OCI-LY7 (cell line): ENCODE results near the gene FAM107A. TPM values are rescaled to one million over a fixed set of nuclear protein-coding genes. Genes with fewer than 3 reads are reported as not detected.

Source experiments
- BruUV-seq: library from RNA; stranded (reverse); fragments of 400-500 nt; replicated peaks from 2 replicates; lab custom pipeline; 2021; lab: Mats Ljungman, UMichigan
- CTCF ChIA-PET: fragments of 300-600 bp; sonication (Branson Sonifier 250); formaldehyde crosslinking; loops from one replicate; lab custom pipeline; 2022; ENCODE audit warnings: antibody characterized with exemption; ENCODE audit not compliant: unreplicated experiment; lab: Charles Lee
- POLR2A ChIA-PET: fragments of 300-600 bp; sonication (Branson Sonifier 250); formaldehyde crosslinking; loops from one replicate; lab custom pipeline; 2022; ENCODE audit warnings: antibody characterized with exemption; lab: Charles Lee
- DNase-seq: peaks from one replicate; pipeline ENCODE4 v3.0.0-alpha.2; 2015; ENCODE audit warnings: low spot score
- H2AFZ ChIP-seq: fragments of 200-600 bp; sonication (generic), shearing (Covaris generic); 2 replicates; pipeline ENCODE4 v1.6.1; 2014; ENCODE audit warnings: mild to moderate bottlenecking, antibody characterized with exemption, low read length, moderate library complexity
- H3K27ac ChIP-seq: fragments of 200-600 bp; sonication (generic); 2 replicates; pipeline ENCODE4 v1.5.1; 2014; ENCODE audit warnings: mixed run types, low read depth, mild to moderate bottlenecking, moderate library complexity, low read length, inconsistent platforms; ENCODE audit not compliant: poor library complexity, severe bottlenecking
- H3K36me3 ChIP-seq: fragments of 200-600 bp; sonication (generic); 2 replicates; pipeline ENCODE4 v1.6.1; 2014; ENCODE audit warnings: mild to moderate bottlenecking, antibody characterized with exemption, low read length, moderate library complexity, mixed read lengths; ENCODE audit not compliant: insufficient read depth
- H3K4me1 ChIP-seq: fragments of 200-600 bp; sonication (generic); 2 replicates; pipeline ENCODE4 v1.5.1; 2014; ENCODE audit warnings: mild to moderate bottlenecking, low read length; ENCODE audit not compliant: insufficient read depth, poor library complexity, severe bottlenecking
- H3K4me2 ChIP-seq: fragments of 200-600 bp; sonication (generic); 2 replicates; pipeline ENCODE4 v1.6.1; 2014; ENCODE audit warnings: mild to moderate bottlenecking, low read length
- H3K4me3 ChIP-seq: fragments of 200-600 bp; sonication (generic); 2 replicates; pipeline ENCODE4 v1.5.1; 2014; ENCODE audit warnings: mild to moderate bottlenecking, low read depth, low read length; ENCODE audit not compliant: poor library complexity, severe bottlenecking
- H3K79me2 ChIP-seq: fragments of 200-600 bp; sonication (generic); 2 replicates; pipeline ENCODE4 v1.6.1; 2016; ENCODE audit warnings: low read depth, mild to moderate bottlenecking, low read length, moderate library complexity, mixed read lengths; ENCODE audit not compliant: insufficient read depth
- H3K9me2 ChIP-seq: fragments of 200-600 bp; sonication (generic); 2 replicates; pipeline ENCODE4 v1.6.1; 2016; ENCODE audit warnings: mild to moderate bottlenecking, low read length, mixed read lengths; ENCODE audit not compliant: insufficient read depth
- H3K9me3 ChIP-seq: fragments of 200-600 bp; sonication (generic); 2 replicates; pipeline ENCODE4 v1.6.1; 2014; ENCODE audit warnings: mild to moderate bottlenecking, mixed run types, low read length, mixed read lengths
- H4K20me1 ChIP-seq: fragments of 200-600 bp; sonication (generic); 2 replicates; pipeline ENCODE4 v1.6.1; 2014; ENCODE audit warnings: mild to moderate bottlenecking, antibody characterized with exemption, low read length, moderate library complexity, mixed read lengths; ENCODE audit not compliant: insufficient read depth
- CTCF ChIP-seq: fragments of 200-600 bp; sonication (generic); conservative IDR thresholded peaks from 2 replicates; pipeline ENCODE4 v1.5.1; 2014; ENCODE audit warnings: mild to moderate bottlenecking, antibody characterized with exemption, low read length, moderate library complexity, mixed read lengths
- EZH2phosphoT487 ChIP-seq: fragments of 200-600 bp; sonication (generic); IDR thresholded peaks from 2 replicates; pipeline ENCODE4 v1.6.1; 2018; ENCODE audit warnings: low read depth, borderline replicate concordance, mild to moderate bottlenecking, mixed run types, antibody characterized with exemption, low read length, moderate library complexity, mixed read lengths
- intact Hi-C: fragments of 100-400 bp; cut with micrococcal nuclease; formaldehyde crosslinking; loops from one replicate; pipeline ENCODE4 v1.10.0; 2022; ENCODE audit not compliant: unreplicated experiment
- total RNA-seq, 2 experiments: library from RNA; depleted of rRNA in 1 of 2; stranded (reverse); fragments of >200 nt in 1 of 2; shearing (Covaris generic) in 1 of 2; gene quantifications; 2 replicates each; pipeline ENCODE4 v1.2.3, GENCODE V29; 2014 to 2022

Gene FAM107A
- total RNA-seq, 2 experiments from 2014 or later: not detected

- ChIA-PET CTCF (no interaction called here), POLR2A (interaction anchor here (1.9 kb wide), 1 partner anchor 231 kb away, joined by 9 read pairs; the partner anchor contains the start of genes HTD2 and RPP14)
- no peaks in the 10 kb centered on the region for H3K9me2 ChIP-seq
- no peaks in the 10 kb centered on the region for H3K9me3 ChIP-seq
- no peaks in the 10 kb centered on the region for H3K36me3 ChIP-seq
- no peak overlapping the region for H3K4me3 ChIP-seq
- intact Hi-C loops: loop anchor here (10.0 kb wide), 1 partner anchor 113 kb away; no protein-coding TSS in a partner anchor
- H2AFZ ChIP-seq: no peak overlapping the region
- H3K4me2 ChIP-seq: no peak overlapping the region
- no peaks in the 10 kb centered on the region for H4K20me1 ChIP-seq
- H3K27ac ChIP-seq: no peak overlapping the region
- H3K4me1 ChIP-seq: peaks cover 5% of the 10 kb centered on the region
- DNase-seq: no peak
- H3K79me2 ChIP-seq: no peaks in the 10 kb centered on the region
- TF ChIP-seq EZH2phosphoT487 (no peak), CTCF (no peak)
- no TSS peak for BruUV-seq
These were observed 39.5 kb downstream of the FAM107A start for GRCh38 chr3:58537412-58538301.

- Histone ChIP-seq H4K20me1 (no peaks in the 10 kb centered on the region), H3K4me3 (no peak within 1 kb of the TSS), H3K4me1 (peaks cover 5% of the 10 kb centered on the region), H2AFZ (no peak within 1 kb of the TSS), H3K36me3 (no peaks in the 10 kb centered on the region), H3K79me2 (no peaks in the 10 kb centered on the region), H3K9me3 (no peaks in the 10 kb centered on the region), H3K4me2 (no peak within 1 kb of the TSS), H3K27ac (no peak within 1 kb of the TSS), H3K9me2 (no peaks in the 10 kb centered on the region)
- POLR2A ChIA-PET: no interaction called here
- CTCF ChIA-PET: interaction anchor here (1.5 kb wide), 1 partner anchor 30 kb away, joined by 3 read pairs; no protein-coding TSS in a partner anchor
- TF ChIP-seq CTCF (no peak), EZH2phosphoT487 (no peak)
- BruUV-seq: no TSS peak
- no peak for DNase-seq
- intact Hi-C loops: loop anchor here (10.0 kb wide), 1 partner anchor 112 kb away; no protein-coding TSS in a partner anchor
These were observed 40.4 kb downstream of the FAM107A start, which contains the start of gene ACOX2 for GRCh38 chr3:58536501-58537411. Gene ACOX2 (minus strand): TSS chr3:58537190. CDS start chr3:58535106, 2,084 bp downstream.
